Liver (tissue), 9 donors: Measurements from ENCODE around the gene MGRN1. TPM values are rescaled to one million over a fixed set of nuclear protein-coding genes. Genes with fewer than 3 reads are reported as not detected.

Source experiments
- DNase-seq: peaks from one replicate; pipeline ENCODE4 v3.0.0-alpha.2; 2017; ENCODE audit warnings: low spot score
- H3K27ac ChIP-seq, 2 donors: one replicate each; pipeline ENCODE4 v1.7.0; 2013; ENCODE audit warnings: inconsistent platforms in 2 of 2, low read length in 2 of 2, control low read depth in 1 of 2, low read depth in 1 of 2, mild to moderate bottlenecking in 1 of 2
- H3K27me3 ChIP-seq, 4 donors: one replicate each; pipeline versions ENCODE4 v1.6.1 to v1.7.0; 2013; ENCODE audit warnings: low read length in 3 of 4, inconsistent platforms in 1 of 4, mild to moderate bottlenecking in 1 of 4, moderate library complexity in 1 of 4; ENCODE audit not compliant: control insufficient read depth in 4 of 4, insufficient read depth in 4 of 4
- H3K36me3 ChIP-seq, 4 donors: one replicate each; pipeline versions ENCODE4 v1.6.1 to v1.7.0; 2013; ENCODE audit warnings: low read length in 3 of 4, mild to moderate bottlenecking in 3 of 4, low read depth in 1 of 4, moderate library complexity in 1 of 4; ENCODE audit not compliant: control insufficient read depth in 4 of 4, insufficient read depth in 3 of 4
- H3K4me1 ChIP-seq, 4 donors: one replicate each; pipeline versions ENCODE4 v1.6.1 to v1.7.0; 2013; ENCODE audit warnings: low read length in 3 of 4, mild to moderate bottlenecking in 3 of 4, moderate library complexity in 1 of 4; ENCODE audit not compliant: control insufficient read depth in 4 of 4, insufficient read depth in 4 of 4
- H3K4me3 ChIP-seq, 3 donors: one replicate each; pipeline versions ENCODE4 v1.6.1 to v1.7.0; 2013; ENCODE audit warnings: low read length in 3 of 3, control low read depth in 1 of 3, low read depth in 1 of 3, mild to moderate bottlenecking in 1 of 3
- H3K9ac ChIP-seq, 2 donors: one replicate each; pipeline ENCODE4 v1.7.0; 2013; ENCODE audit warnings: low read length in 2 of 2, mild to moderate bottlenecking in 2 of 2, moderate library complexity in 2 of 2, control low read depth in 1 of 2, low read depth in 1 of 2
- H3K9me3 ChIP-seq, 4 donors: one replicate each; pipeline versions ENCODE4 v1.6.1 to v1.7.0; 2013; ENCODE audit warnings: low read length in 3 of 4; ENCODE audit not compliant: control insufficient read depth in 4 of 4
- ATF3 ChIP-seq: IDR thresholded peaks from 2 replicates; pipeline ENCODE4 v1.6.1; 2016; ENCODE audit warnings: antibody characterized with exemption
- CTCF ChIP-seq: fragments of 150-350 bp; IDR thresholded peaks from 2 replicates; pipeline ENCODE4 v1.5.1; 2017; ENCODE audit warnings: improper control_type of control experiment, low read depth, low read length; ENCODE audit not compliant: missing input control
- EGR1 ChIP-seq, 2 donors: IDR thresholded peaks; 2 replicates each; pipeline ENCODE4 v1.6.1; 2016 to 2018; ENCODE audit warnings: antibody characterized with exemption in 2 of 2, low read depth in 2 of 2
- FOXA1 ChIP-seq: IDR thresholded peaks from 2 replicates; pipeline ENCODE4 v1.6.1; 2016; ENCODE audit warnings: antibody characterized with exemption
- FOXA2 ChIP-seq: IDR thresholded peaks from 2 replicates; pipeline ENCODE4 v1.6.1; 2016; ENCODE audit warnings: antibody characterized with exemption
- GABPA ChIP-seq, 2 donors: IDR thresholded peaks in 1 of 2; conservative IDR thresholded peaks in 1 of 2; 2 replicates each; pipeline ENCODE4 v1.6.1; 2016; ENCODE audit warnings: antibody characterized with exemption in 2 of 2, mild to moderate bottlenecking in 1 of 2, moderate library complexity in 1 of 2
- HNF4A ChIP-seq, 2 donors: conservative IDR thresholded peaks; 2 replicates each; pipeline ENCODE4 v1.6.1; 2016; ENCODE audit warnings: antibody characterized with exemption in 2 of 2, mild to moderate bottlenecking in 2 of 2
- HNF4G ChIP-seq: IDR thresholded peaks from 2 replicates; pipeline ENCODE4 v1.6.1; 2016; ENCODE audit warnings: antibody characterized with exemption
- JUND ChIP-seq, 2 donors: IDR thresholded peaks; 2 replicates each; pipeline ENCODE4 v1.6.1; 2016; ENCODE audit warnings: antibody characterized with exemption in 2 of 2
- NR2F2 ChIP-seq: IDR thresholded peaks from 2 replicates; pipeline ENCODE4 v1.6.1; 2016; ENCODE audit warnings: antibody characterized with exemption
- RAD21 ChIP-seq, 2 donors: IDR thresholded peaks; 2 replicates each; pipeline ENCODE4 v1.6.1; 2016; ENCODE audit warnings: antibody characterized with exemption in 2 of 2, mild to moderate bottlenecking in 2 of 2
- RXRA ChIP-seq, 2 donors: IDR thresholded peaks; 2 replicates each; pipeline ENCODE4 v1.6.1; 2017 to 2018; ENCODE audit warnings: antibody characterized with exemption in 2 of 2, mild to moderate bottlenecking in 1 of 2
- SP1 ChIP-seq: IDR thresholded peaks from 2 replicates; pipeline ENCODE4 v1.6.1; 2018; ENCODE audit warnings: antibody characterized with exemption, mild to moderate bottlenecking
- YY1 ChIP-seq: IDR thresholded peaks from 2 replicates; pipeline ENCODE4 v1.6.1; 2016; ENCODE audit warnings: antibody characterized with exemption, mild to moderate bottlenecking
- ZBTB33 ChIP-seq: IDR thresholded peaks from 2 replicates; pipeline ENCODE4 v1.6.1; 2016; ENCODE audit warnings: antibody characterized with exemption
- WGBS: extraction: QIAGEN DNeasy Blood & Tissue Kit; methylation state at CpG from one replicate; pipeline ENCODE4 v1.1.7; 2013; 5-methylcytosine and 5-hydroxymethylcytosine counted together
- polyA plus RNA-seq, 2 donors: library from polyadenylated mRNA; stranded (reverse) in 1 of 2; unstranded in 1 of 2; fragments of 200-250 nt in 1 of 2; fragments of >200 nt in 1 of 2; fragmentation: Nextera tagmentation in 1 of 2; extraction: Ambion mirVana in 1 of 2; gene quantifications; one replicate each; pipeline versions ENCODE4 v1.2.1 to v1.2.3, GENCODE V29; 2013 to 2015
- total RNA-seq, 2 donors: library from RNA; depleted of rRNA; stranded (reverse); fragments of >200 nt; gene quantifications; one replicate each; pipeline ENCODE4 v1.2.3, GENCODE V29; 2014
- donor health status: healthy.
- donor health status: healthy.
- donor health status: healthy.
- donor health status: healthy.
- donor health status: healthy.

The MGRN1 gene
- total and polyA plus RNA-seq, 4 donors = 15.9 to 35.7 (median 25.9) TPM

- TF ChIP-seq ZBTB33 (no peak), ATF3 (no peak), CTCF (no peak), RAD21 (IDR thresholded peaks at IDR 0.05) (no peak)
Observed at GRCh38 chr16:4583906-4584305, 40.7 kb upstream of the MGRN1 start (continued).

GRCh38 chr16:4586291-4586690, 38.3 kb upstream of the MGRN1 start:
- Histone ChIP-seq H3K9me3 (peaks cover 0 to 3% (median 0%) of the 10 kb centered on the region in 4 donors), H3K36me3 (no peaks in the 10 kb centered on the region), H3K9ac (no peak overlapping the region), H3K27me3 (no peaks in the 10 kb centered on the region), H3K27ac (no peak overlapping the region), H3K4me1 (no peaks in the 10 kb centered on the region), H3K4me3 (no peak overlapping the region)
- 72% methylated on average over 7 of the region's 7 CpGs for WGBS
- TF ChIP-seq EGR1 (IDR thresholded peaks at IDR 0.05; ENCODE audit: low read depth in 2 of 2) = no peak
- no peak for TF ChIP-seq ZBTB33
- no peak for TF ChIP-seq GABPA (IDR thresholded peaks at IDR 0.05 in 1 of 2, conservative IDR thresholded peaks at IDR 0.05 in 1 of 2)
- no peak for TF ChIP-seq RAD21 (IDR thresholded peaks at IDR 0.05)
- TF ChIP-seq HNF4A (conservative IDR thresholded peaks at IDR 0.05) = no peak
- TF ChIP-seq ATF3 = no peak
- no peak for TF ChIP-seq HNF4G
- TF ChIP-seq CTCF = no peak
- DNase-seq = no peak

GRCh38 chr16:4588386-4588785, 36.2 kb upstream of the MGRN1 start:
- no peaks in the 10 kb centered on the region for H3K36me3 ChIP-seq
- no peak for DNase-seq
- H3K9ac ChIP-seq = no peak overlapping the region
- H3K4me3 ChIP-seq = no peak overlapping the region
- H3K9me3 ChIP-seq = peaks cover 0 to 3% (median 0%) of the 10 kb centered on the region in 4 donors
- H3K27ac ChIP-seq = no peak overlapping the region
- no peaks in the 10 kb centered on the region for H3K27me3 ChIP-seq
- no peaks in the 10 kb centered on the region for H3K4me1 ChIP-seq
- 72% methylated on average over 2 of the region's 2 CpGs for WGBS
- TF ChIP-seq JUND (IDR thresholded peaks at IDR 0.05) (no peak), CTCF (no peak), FOXA2 (no peak), GABPA (IDR thresholded peaks at IDR 0.05 in 1 of 2, conservative IDR thresholded peaks at IDR 0.05 in 1 of 2) (no peak), RXRA (IDR thresholded peaks at IDR 0.05) (no peak), ZBTB33 (no peak), EGR1 (IDR thresholded peaks at IDR 0.05; ENCODE audit: low read depth in 2 of 2) (no peak), HNF4A (conservative IDR thresholded peaks at IDR 0.05) (no peak), YY1 (no peak), FOXA1 (no peak), RAD21 (IDR thresholded peaks at IDR 0.05) (no peak), NR2F2 (no peak), ATF3 (no peak), SP1 (no peak)
